Measurements from ENCODE around the gene TLE2. TPM values are rescaled to one million over a fixed set of nuclear protein-coding genes. Genes with fewer than 3 reads are reported as not detected.

The TLE2 gene
- total RNA-seq, 1 experiment from 2014 or later = 3.1 TPM

- Histone ChIP-seq H4K5ac (ENCODE audit: insufficient read length, low read depth, low read length) (no peak overlapping the region), H3K56ac (ENCODE audit: insufficient read length, low read depth, low read length) (no peak overlapping the region), H2BK20ac (ENCODE audit: low read depth, low read length, poor library complexity, severe bottlenecking) (no peak overlapping the region), H2AK5ac (ENCODE audit: insufficient read length, low read length) (no peak overlapping the region), H3K79me1 (ENCODE audit: insufficient read depth, low read depth, low read length, poor library complexity, severe bottlenecking) (no peaks in the 10 kb centered on the region), H3K27ac (ENCODE audit: insufficient read length, low read depth, low read length) (no peak overlapping the region), H3T11ph (ENCODE audit: low read length) (no peak overlapping the region), H2BK120ac (ENCODE audit: low read depth, low read length, poor library complexity, severe bottlenecking) (no peak overlapping the region), H2BK15ac (ENCODE audit: low read depth, low read length) (no peak overlapping the region), H3K9ac (ENCODE audit: extremely low read depth, insufficient read length, low read length) (no peak overlapping the region), H4K20me1 (ENCODE audit: control insufficient read depth, insufficient read depth, insufficient read length) (no peaks in the 10 kb centered on the region), H3K4me2 (ENCODE audit: insufficient read depth, insufficient read length, low read length) (no peak overlapping the region), H4K8ac (replicated peaks; ENCODE audit: insufficient read length, low read depth, low read length) (no peak overlapping the region), H2BK5ac (ENCODE audit: insufficient read length, low read length) (no peak overlapping the region), H4K91ac (ENCODE audit: insufficient read length, low read depth, low read length) (no peak overlapping the region), H3K4ac (ENCODE audit: low read depth, low read length) (no peak overlapping the region), H2BK12ac (ENCODE audit: insufficient read length, low read depth, low read length) (no peak overlapping the region), H3K23me2 (ENCODE audit: insufficient read length, low read depth, low read length, poor library complexity, severe bottlenecking) (no peaks in the 10 kb centered on the region), H3K79me2 (ENCODE audit: insufficient read depth, low read length) (no peaks in the 10 kb centered on the region), H3K27me3 (ENCODE audit: insufficient read depth, low read length) (no peaks in the 10 kb centered on the region), H3K18ac (ENCODE audit: insufficient read length, low read depth, low read length) (no peak overlapping the region), H3K4me1 (ENCODE audit: insufficient read depth, low read length) (no peaks in the 10 kb centered on the region), H3K14ac (ENCODE audit: insufficient read depth, low read length) (no peak overlapping the region), H3K9me3 (ENCODE audit: control insufficient read depth, low read depth, low read length) (no peaks in the 10 kb centered on the region), H3K23ac (ENCODE audit: insufficient read length, low read depth, low read length) (no peak overlapping the region), H2AFZ (ENCODE audit: low read length) (no peak overlapping the region)
- no CpG with 5 or more reads among the region's 9 CpGs for WGBS (ENCODE audit: extremely low coverage, insufficient read length, low lambda C conversion rate)
- peaks cover 2 to 8% of the 10 kb centered on the region in 2 experiments; a peak in 3 of 4 replicates for H3K4me1 Mint-ChIP-seq
- no peak for TF ChIP-seq CTCF (conservative IDR thresholded peaks at IDR 0.05)
- H3K27me3 Mint-ChIP-seq (ENCODE audit: low read depth) = peaks cover 3% of the 10 kb centered on the region
- H3K36me3 Mint-ChIP-seq (ENCODE audit: insufficient read depth in 1 of 3, low read depth in 3 of 3) = no peaks in the 10 kb centered on the region
- DNase-seq = no peak
- no peaks in the 10 kb centered on the region; a peak in 1 of 5 replicates for H3K9me3 Mint-ChIP-seq
- H3K27ac Mint-ChIP-seq = no peak overlapping the region
- no peak overlapping the region for H3K4me3 Mint-ChIP-seq
Observed at GRCh38 chr19:3067563-3067962, 38.5 kb upstream of the TLE2 start.

Measured in H9 (cell line).